Activated CD8-positive, alpha-beta memory T cell treated with anti-CD3 and anti-CD28 coated beads for 48 hours (primary cell): ENCODE data around the gene PCARE.

ENCODE experiments used
- DNase-seq, 3 experiments: peaks; one replicate each; pipeline ENCODE4 v3.0.0-alpha.2; 2020; ENCODE audit warnings: low read depth in 2 of 3, low spot score in 2 of 3

Gene PCARE

DNA sequence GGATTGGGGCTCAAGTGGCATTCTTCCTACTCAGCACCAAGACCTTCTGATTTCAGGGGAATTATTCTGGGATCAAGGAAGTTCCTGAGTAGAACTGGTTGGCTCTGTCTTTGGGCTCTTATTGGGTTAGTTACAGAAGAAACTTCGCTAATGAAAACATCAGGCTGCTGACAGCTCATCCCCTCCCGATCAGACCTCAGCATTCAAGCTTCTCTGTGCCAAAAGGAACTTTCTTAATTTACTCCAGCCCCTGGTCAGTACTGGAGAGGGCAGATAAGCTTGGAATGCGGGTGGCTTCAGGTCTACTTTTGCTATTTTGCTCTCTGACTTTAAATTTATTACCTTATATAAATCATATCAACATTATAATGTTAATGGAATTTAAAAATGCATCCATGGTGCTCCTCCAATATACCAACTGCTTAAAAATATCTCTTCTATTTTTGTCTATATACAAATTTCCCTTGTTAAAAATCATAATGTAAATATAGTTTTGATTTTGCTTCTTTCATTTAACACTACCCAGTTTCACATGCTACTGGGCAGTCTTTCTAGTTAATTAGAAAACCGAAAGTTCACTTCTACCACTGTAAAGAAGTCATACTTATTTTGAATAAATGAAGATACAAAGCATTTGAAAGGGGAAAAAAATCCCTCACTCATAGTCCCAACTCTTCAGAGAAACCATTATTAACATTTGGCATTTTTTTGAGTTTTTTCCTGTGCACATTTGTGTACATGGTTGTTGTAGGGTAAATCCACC lies 34.4 kb downstream of the PCARE start:
- no peak for DNase-seq

DNA sequence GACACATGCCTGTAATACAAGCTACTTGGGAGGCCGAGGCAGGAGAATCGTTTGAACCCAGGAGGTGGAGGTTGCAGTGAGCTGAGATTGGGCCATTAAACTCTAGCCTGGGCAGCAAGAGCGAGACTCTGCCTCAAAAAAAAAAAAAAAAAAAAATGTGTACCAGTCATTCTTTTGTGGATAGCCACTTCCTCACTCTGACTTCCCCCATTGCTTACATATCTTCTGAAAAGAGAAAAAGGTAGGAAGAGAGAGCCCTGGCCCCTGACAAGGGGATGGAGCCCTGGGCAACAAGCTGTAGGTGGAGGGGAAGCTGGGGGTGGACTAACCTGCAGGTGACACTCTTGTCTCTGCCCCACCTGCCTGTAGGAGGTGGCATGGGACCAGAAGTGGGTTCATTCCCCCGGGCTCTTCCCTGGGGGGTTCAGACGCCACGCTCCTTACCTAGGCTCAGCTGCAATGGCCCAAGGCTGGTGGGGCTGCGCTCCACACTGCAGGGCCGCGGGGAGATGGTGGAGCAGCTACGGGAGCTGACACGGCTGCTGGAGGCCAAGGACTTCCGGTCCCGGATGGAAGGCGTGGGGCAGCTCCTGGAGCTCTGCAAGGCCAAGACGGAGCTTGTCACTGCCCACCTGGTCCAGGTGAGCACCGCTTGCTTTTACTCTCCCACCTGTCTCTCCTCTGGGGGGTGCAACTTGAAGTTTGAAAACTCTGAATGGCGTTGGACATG lies 39.1 kb downstream of the PCARE start:
- no peak for DNase-seq

- no peak for DNase-seq
Observed at GRCh38 chr2:29033656-29034055, 40.7 kb downstream of the PCARE start.

DNA sequence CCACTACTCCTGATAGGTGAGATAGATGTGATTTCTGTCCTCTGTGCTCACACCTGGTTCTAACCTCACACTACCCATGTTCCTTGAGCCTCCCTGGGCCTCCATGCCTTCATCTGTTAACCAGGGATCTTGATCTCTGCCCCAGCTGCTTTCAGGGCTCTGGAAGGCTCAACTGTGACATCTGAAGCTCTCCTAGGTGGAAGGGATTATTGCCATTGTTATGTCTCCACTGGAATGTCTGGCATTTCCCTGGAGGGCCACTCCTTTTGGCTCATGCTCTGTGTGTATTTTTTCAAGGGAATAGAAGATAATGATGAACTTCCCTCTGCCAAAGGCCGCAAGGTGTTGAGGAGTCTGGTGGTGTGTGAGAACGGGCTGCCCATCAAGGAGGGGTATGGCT lies 41.2 kb downstream of the PCARE start:
- no peak for DNase-seq

GRCh38 chr2:29032189-29032588 lies 42.1 kb downstream of the PCARE start:
- DNase-seq, result no peak

GRCh38 chr2:29031046-29031445 lies 43.3 kb downstream of the PCARE start:
- no peak for DNase-seq

DNA sequence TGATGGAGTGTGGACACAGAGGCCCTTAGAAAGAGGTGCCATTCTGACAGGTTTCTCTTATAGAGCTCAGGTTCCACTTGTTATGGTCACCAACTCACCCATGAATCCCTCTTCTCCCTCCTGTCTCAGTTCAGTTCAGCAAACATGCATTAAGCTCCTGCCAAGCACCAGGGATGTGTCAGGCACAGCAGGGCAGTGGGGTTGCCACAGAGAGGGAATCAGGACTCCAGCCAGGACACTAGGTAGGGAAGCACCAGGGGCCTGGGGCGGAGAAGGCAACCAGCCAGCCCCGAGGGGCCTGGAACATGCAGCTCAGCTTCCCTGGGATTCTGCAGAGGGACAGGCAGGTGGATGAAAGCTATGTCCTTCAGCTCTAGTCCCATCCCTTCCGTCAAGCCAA lies 48.6 kb downstream of the PCARE start:
- no peak for DNase-seq

GRCh38 chr2:29024882-29025430 lies 49.4 kb downstream of the PCARE start:
- no peak for DNase-seq

- DNase-seq, result no peak
Observed at GRCh38 chr2:29023188-29023587, 51.1 kb downstream of the PCARE start.

DNA sequence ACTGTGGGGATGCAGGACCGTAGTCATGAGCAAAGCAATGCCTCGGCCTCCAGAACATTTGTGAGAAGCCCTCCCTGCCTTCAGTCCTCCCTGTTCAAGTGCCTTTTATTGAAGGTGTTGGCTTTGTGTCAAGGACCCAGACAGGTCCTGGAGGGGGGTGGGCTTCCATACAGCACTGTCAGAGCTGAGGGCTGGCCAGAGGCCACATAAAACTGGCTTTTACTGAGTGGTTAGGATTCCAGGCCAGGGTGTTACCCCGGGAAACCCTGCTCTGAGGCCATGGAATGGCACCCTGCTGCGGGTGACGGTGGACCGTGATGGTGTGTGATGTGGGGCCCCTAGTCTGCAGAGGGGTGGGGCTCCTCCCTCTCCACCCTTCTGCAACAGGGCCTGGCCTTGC lies 51.6 kb downstream of the PCARE start:
- no peak for DNase-seq

- no peak for DNase-seq
Observed at GRCh38 chr2:29021886-29022285, 52.4 kb downstream of the PCARE start.

DNA sequence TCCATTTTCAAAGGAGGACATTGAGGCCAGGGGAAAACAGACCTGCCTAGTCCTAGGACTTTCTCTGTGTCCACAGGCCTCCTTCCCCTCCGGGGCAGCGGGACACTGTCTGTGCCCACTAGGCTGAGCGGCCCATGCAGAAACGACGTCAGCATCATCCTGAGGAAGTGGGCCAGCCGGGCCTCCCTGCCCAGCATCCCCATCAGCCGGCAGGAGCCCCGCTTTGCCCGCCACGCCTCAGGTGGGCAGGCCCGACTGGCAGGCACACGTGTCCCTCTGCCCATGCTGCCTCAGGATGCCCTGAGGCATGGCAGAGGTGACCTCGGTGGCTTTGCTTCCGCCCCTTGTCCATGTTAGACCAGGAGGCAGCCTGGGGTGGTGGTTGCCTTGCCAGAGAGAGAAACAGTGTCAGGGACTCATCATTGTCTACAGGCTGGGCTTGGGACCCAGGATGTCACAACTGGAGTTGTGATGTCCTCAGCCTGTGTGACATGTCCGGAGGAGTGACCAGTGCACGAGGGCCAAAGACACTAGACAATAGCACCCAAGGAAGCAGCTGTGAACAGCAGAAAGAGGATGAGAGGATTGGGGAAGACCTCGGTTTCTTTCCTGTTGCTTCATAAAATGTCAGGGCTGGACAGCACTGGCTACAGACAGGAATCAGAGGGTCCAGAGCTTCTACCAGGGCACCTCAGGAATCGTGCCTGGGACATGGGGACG lies 56.4 kb downstream of the PCARE start:
- DNase-seq, result no peak

DNA sequence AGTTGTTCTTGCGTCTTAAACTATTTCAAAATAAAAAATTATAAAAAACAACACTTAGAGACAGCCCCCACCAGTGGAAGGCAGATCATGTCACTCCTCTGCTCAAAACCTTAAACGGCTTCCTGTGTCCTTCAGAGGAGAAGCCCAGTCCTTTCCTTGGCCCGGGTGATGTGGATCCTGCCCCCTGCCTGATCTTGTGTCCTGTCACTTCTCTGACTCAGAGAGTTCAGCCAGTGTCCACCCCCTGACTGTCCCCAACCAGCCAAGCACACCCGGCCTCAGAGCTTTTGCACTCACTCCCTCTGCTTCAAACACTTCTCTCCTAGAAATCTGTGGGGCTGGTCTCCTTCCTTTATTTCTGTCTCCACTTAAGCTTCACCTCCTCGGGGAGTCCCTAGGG lies 57.8 kb downstream of the PCARE start:
- DNase-seq, result no peak

GRCh38 chr2:29015701-29016470 lies 58.4 kb downstream of the PCARE start:
- no peak for DNase-seq

GRCh38 chr2:29014811-29015421 lies 59.4 kb downstream of the PCARE start:
- DNase-seq, result peak; percentile 30 to 51 (median 44)

DNA sequence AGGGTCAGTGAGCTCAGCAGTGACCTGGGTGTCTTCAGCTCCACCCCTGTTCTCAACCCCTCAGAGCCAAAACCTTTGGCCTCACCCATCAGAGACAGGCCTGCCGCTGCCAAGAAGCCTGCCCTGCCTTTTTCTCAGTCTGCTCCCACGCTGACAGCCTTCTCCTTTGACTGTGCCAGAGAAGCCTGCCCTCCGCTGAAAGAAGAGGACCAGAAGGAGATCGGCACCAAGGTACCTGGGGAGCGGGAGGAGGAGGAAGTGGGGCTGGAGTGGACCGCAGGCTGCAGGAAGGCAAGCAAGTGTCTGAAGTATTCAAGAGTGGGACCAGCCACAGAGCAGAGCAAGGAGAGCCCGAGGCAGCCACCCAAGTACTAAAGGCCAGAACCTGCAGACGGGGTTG lies 60.0 kb downstream of the PCARE start:
- DNase-seq, result peak in 1 of 3 experiments; percentile 41

DNA sequence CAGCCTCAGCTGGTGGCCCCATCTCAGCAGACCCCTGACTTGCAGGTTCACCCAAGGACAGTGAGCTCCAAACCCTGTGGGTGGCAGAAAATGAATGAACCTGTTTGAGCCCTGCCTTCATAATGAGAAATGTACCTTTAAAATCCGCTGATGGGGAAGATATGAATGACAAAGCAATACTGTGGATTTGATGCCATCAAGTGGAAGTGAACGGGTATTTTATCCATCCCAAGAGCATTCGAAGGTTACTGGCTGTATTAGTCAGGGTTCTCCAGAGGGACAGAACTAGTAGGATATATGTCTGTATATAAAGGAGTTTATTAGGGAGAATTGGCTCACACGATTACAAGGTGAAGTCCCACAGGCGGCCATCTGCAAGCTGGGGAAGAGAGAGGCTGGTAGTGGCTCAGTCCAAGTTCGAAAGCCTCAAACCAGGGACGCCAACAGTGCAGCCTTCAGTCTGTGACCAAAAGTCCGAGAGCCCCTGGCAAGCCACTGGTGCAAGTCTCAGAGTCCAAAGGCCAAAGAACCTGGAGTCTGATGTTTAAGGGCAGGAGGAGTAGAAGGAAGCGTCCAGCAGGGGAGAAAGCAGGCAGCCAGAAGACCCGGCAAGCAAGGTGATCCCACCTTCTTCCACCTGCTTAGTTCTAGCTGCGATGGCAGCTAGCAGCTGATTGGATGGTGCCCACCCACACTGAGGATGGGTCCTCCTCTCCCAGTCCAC lies 61.1 kb downstream of the PCARE start:
- no peak for DNase-seq

DNA sequence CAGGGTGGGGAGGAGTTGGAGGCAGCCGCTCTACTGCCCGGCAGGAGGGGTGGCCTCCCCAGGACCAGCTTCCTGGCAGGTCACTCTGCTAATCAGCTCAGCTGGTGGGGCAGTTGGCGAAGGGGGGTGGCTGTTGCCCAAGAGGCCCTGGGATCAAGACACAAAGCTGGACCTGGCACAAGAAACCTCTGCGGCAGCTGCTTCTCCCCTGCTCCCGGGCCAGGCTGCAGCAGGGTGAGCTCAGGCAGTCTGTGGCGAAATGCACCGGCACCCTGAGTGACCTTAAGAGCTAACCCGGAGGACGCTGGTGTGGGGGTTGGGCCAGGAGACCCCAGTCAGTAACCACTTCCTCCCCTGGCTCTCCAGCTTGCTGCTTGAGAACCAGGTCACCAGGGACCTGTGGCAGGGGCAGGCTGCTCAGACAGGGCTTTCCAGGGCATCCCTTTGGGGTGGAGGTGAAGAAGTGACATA lies 62.1 kb downstream of the PCARE start:
- DNase-seq, result no peak
